PFSK-1 (cell line): ENCODE data around the gene PUS3.

ENCODE experiments used
- FOXP2 ChIP-seq: optimal IDR thresholded peaks from 2 replicates; pipeline ENCODE3; 2011; ENCODE audit warnings: borderline replicate concordance, control low read depth, inconsistent platforms; ENCODE audit not compliant: insufficient read depth; ENCODE audit errors: extremely low read length, extremely low read depth
- POLR2AphosphoS5 ChIP-seq: IDR thresholded peaks from 2 replicates; pipeline ENCODE4 v1.6.1; 2012; ENCODE audit warnings: low read depth, mild to moderate bottlenecking, control low read depth, low read length, moderate library complexity
- REST ChIP-seq, 2 experiments: IDR thresholded peaks; 2 replicates each; pipeline versions ENCODE4 v1.6.1 to v1.8.0; 2011 to 2012; ENCODE audit warnings: low read depth in 2 of 2, low read length in 2 of 2, control low read depth in 1 of 2, inconsistent platforms in 1 of 2, mild to moderate bottlenecking in 1 of 2, moderate library complexity in 1 of 2; ENCODE audit not compliant: insufficient read depth in 1 of 2
- SIN3A ChIP-seq: IDR thresholded peaks from 2 replicates; pipeline ENCODE4 v1.6.1; 2012; ENCODE audit warnings: mild to moderate bottlenecking, low read length, moderate library complexity, borderline replicate concordance; ENCODE audit not compliant: insufficient read depth
- TAF1 ChIP-seq: IDR thresholded peaks from 2 replicates; pipeline ENCODE4 v1.6.1; 2012; ENCODE audit warnings: low read length, control low read depth, borderline replicate concordance; ENCODE audit not compliant: insufficient read depth

PUS3 gene

GRCh38 chr11:125942771-125943428 lies 39.9 kb upstream of the PUS3 start:
- TF ChIP-seq REST (IDR thresholded peaks at IDR 0.05; ENCODE audit: insufficient read depth in 1 of 2, low read depth in 2 of 2, low read length in 2 of 2) (no peak), POLR2AphosphoS5 (no peak), SIN3A (no peak), TAF1 (no peak), FOXP2 (no peak)

GRCh38 chr11:125941619-125942611 lies 38.9 kb upstream of the PUS3 start:
- TF ChIP-seq SIN3A: no peak
- no peak for TF ChIP-seq TAF1
- TF ChIP-seq REST (IDR thresholded peaks at IDR 0.05; ENCODE audit: insufficient read depth in 1 of 2, low read depth in 2 of 2, low read length in 2 of 2): no peak
- no peak for TF ChIP-seq POLR2AphosphoS5
- TF ChIP-seq FOXP2: no peak

- TF ChIP-seq FOXP2: no peak
- TF ChIP-seq SIN3A: no peak
- no peak for TF ChIP-seq POLR2AphosphoS5
These were observed 38.2 kb upstream of the PUS3 start for GRCh38 chr11:125941267-125941618.

- TF ChIP-seq FOXP2: no peak
These were observed 37.1 kb upstream of the PUS3 start for GRCh38 chr11:125940145-125940544.

GRCh38 chr11:125939081-125939521 lies 36.1 kb upstream of the PUS3 start:
- TF ChIP-seq REST (IDR thresholded peaks at IDR 0.05; ENCODE audit: insufficient read depth in 1 of 2, low read depth in 2 of 2, low read length in 2 of 2): no peak
- TF ChIP-seq FOXP2: no peak
- no peak for TF ChIP-seq POLR2AphosphoS5
- no peak for TF ChIP-seq SIN3A
- no peak for TF ChIP-seq TAF1

GRCh38 chr11:125938418-125938817 lies 35.4 kb upstream of the PUS3 start:
- TF ChIP-seq SIN3A (no peak), TAF1 (no peak), POLR2AphosphoS5 (no peak), REST (IDR thresholded peaks at IDR 0.05; ENCODE audit: insufficient read depth in 1 of 2, low read depth in 2 of 2, low read length in 2 of 2) (no peak), FOXP2 (no peak)
